ENCODE data around the gene SCN4B. TPM values are rescaled to one million over a fixed set of nuclear protein-coding genes. Genes with fewer than 3 reads are reported as not detected.

Gene SCN4B
- total RNA-seq, 1 donor from 2014 or later: 3.6 TPM

DNA sequence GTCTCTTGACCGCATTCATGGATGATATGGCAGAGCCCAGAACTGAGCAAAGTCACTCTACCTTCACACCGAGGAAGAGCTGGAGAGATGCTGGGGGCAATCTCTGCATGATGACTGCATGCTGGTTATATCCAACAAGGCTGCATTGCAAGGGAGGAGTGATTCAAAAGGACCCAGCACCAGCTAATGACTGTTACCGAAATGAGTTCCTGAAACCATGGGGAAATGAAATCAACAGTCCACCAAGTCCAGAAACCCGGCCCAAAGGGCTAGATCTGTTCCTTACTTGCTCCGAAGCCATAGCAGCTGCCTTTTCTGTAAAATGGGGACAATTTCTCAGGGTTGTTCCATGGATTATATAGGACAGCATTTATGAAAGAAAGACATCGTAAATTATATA lies 64.7 kb downstream of the SCN4B start:
- peaks cover 9% of the 10 kb centered on the region for H3K4me1 ChIP-seq
- no peak overlapping the region for H3K27ac Mint-ChIP-seq
- H4K20me1 ChIP-seq (ENCODE audit: low read depth): no peaks in the 10 kb centered on the region
- no peak for DNase-seq (ENCODE audit: low spot score)
- H3K9ac ChIP-seq: no peak overlapping the region
- no peaks in the 10 kb centered on the region for H3K27me3 ChIP-seq
- no peak overlapping the region for H2AFZ ChIP-seq (replicated peaks)
- no peak overlapping the region for H3K4me2 ChIP-seq
- peaks cover 16% of the 10 kb centered on the region for H3K4me1 Mint-ChIP-seq
- no peak overlapping the region for H3K4me3 Mint-ChIP-seq
- peaks cover 14% of the 10 kb centered on the region for H3K9me3 Mint-ChIP-seq
- H3K4me3 ChIP-seq: no peak overlapping the region
- H3K36me3 ChIP-seq: no peaks in the 10 kb centered on the region
- H3K27me3 Mint-ChIP-seq (ENCODE audit: insufficient read depth, low read depth): peaks cover 13% of the 10 kb centered on the region
- H3K9me3 ChIP-seq (ENCODE audit: low read depth): no peaks in the 10 kb centered on the region
- no peaks in the 10 kb centered on the region for H3K79me2 ChIP-seq (ENCODE audit: low read depth)
- H3K27ac ChIP-seq: no peak overlapping the region
- no peaks in the 10 kb centered on the region for H3K36me3 Mint-ChIP-seq
- TF ChIP-seq EZH2 (IDR thresholded peaks at IDR 0.05): no peak
- no peaks in the 10 kb centered on the region for H3F3A ChIP-seq (ENCODE audit: low read depth)

DNA sequence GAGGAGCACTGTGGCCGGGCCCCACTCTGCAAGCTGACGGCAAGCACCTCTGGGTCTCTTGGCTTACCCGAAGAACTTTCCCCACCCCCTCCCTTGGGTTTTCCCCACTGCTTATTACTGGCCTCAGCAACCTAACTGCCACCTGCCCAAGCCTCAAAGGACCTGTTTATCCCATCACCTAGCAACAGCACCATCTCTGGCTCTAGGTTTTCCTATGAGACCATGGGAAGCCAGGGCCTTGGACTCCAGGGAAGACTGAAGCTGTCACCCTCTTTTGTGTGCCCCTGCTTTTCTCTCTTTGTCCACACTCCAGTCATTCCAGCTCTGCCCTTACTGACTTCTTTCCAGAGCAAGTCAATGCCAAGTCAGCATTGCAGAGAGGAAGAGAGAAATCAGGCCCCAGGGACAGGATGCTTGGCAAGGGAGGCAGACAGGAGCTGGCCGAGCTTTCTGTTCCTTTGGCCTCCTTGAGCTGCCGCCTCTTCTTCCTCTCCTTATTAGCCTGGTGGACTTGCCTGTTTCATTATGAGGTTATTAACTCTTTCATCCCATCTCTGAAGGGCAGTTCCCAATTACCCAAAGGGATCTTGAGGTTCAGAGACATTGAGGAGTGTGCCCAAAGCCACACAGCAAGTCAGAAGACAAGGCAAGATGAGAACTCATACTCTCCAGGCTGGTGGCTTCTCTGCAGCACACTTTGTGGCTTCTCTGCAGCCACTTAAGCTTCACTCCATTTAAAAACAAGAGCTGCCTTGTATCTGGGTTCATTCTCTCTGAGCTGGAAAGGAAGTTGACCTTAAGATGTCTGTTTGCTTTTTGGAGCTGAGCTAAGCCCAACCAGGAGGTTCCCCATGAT lies 65.5 kb downstream of the SCN4B start, which contains the start of gene SMIM35:
SMIM35 (minus strand) TSS at position 51 of the 856 bp plus-strand sequence. CDS start 206 bp downstream, outside the sequence.
- Mint-ChIP-seq H3K27ac (peak within 1 kb of the TSS; percentile 12), H3K4me3 (no peak within 1 kb of the TSS), H3K27me3 (ENCODE audit: insufficient read depth, low read depth) (peaks cover 15% of the 10 kb centered on the region), H3K36me3 (no peaks in the 10 kb centered on the region), H3K9me3 (peaks cover 14% of the 10 kb centered on the region), H3K4me1 (peaks cover 16% of the 10 kb centered on the region)
- H3K4me1 ChIP-seq: peaks cover 13% of the 10 kb centered on the region
- no peak within 1 kb of the TSS for H2AFZ ChIP-seq (replicated peaks)
- H4K20me1 ChIP-seq (ENCODE audit: low read depth): no peaks in the 10 kb centered on the region
- no peaks in the 10 kb centered on the region for H3K36me3 ChIP-seq
- H3K4me3 ChIP-seq: no peak within 1 kb of the TSS
- H3K9ac ChIP-seq: no peak within 1 kb of the TSS
- H3K4me2 ChIP-seq: peak within 1 kb of the TSS; percentile 19
- no peaks in the 10 kb centered on the region for H3K9me3 ChIP-seq (ENCODE audit: low read depth)
- DNase-seq (ENCODE audit: low spot score): no peak
- no peaks in the 10 kb centered on the region for H3K27me3 ChIP-seq
- no peaks in the 10 kb centered on the region for H3K79me2 ChIP-seq (ENCODE audit: low read depth)
- H3K27ac ChIP-seq: no peak within 1 kb of the TSS
- TF ChIP-seq EZH2 (IDR thresholded peaks at IDR 0.05) (no peak), EZH2phosphoT487 (IDR thresholded peaks at IDR 0.05) (no peak)
- TF ChIP-seq, protein P1, sequence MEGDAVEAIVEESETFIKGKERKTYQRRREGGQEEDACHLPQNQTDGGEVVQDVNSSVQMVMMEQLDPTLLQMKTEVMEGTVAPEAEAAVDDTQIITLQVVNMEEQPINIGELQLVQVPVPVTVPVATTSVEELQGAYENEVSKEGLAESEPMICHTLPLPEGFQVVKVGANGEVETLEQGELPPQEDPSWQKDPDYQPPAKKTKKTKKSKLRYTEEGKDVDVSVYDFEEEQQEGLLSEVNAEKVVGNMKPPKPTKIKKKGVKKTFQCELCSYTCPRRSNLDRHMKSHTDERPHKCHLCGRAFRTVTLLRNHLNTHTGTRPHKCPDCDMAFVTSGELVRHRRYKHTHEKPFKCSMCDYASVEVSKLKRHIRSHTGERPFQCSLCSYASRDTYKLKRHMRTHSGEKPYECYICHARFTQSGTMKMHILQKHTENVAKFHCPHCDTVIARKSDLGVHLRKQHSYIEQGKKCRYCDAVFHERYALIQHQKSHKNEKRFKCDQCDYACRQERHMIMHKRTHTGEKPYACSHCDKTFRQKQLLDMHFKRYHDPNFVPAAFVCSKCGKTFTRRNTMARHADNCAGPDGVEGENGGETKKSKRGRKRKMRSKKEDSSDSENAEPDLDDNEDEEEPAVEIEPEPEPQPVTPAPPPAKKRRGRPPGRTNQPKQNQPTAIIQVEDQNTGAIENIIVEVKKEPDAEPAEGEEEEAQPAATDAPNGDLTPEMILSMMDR (IDR thresholded peaks at IDR 0.05): no peak
- no peaks in the 10 kb centered on the region for H3F3A ChIP-seq (ENCODE audit: low read depth)

DNA sequence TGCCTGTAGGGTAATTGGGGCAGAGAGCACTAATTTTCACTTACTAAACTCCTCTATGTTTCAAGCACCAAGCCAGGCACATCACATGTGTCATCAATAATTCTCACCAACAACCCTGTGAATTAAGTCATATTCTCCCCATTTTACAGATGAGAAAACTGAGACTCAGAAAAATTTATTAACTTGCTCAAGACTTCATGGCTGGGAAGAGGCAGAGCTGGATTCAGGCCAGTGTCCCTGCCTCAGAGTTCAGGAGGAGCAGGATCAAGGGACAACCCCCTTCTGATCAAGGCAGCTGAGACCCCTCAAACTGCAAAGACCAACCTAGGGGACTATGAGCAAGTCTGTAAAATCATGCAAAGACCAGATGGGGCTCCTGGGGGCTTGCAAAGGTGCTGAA lies 68.0 kb downstream of the SCN4B start:
- Histone ChIP-seq H3K27me3 (no peaks in the 10 kb centered on the region), H3K4me2 (no peak overlapping the region), H3K36me3 (no peaks in the 10 kb centered on the region), H3F3A (ENCODE audit: low read depth) (no peaks in the 10 kb centered on the region), H2AFZ (replicated peaks) (no peak overlapping the region), H3K9ac (no peak overlapping the region), H3K27ac (no peak overlapping the region), H3K9me3 (ENCODE audit: low read depth) (no peaks in the 10 kb centered on the region), H3K79me2 (ENCODE audit: low read depth) (no peaks in the 10 kb centered on the region), H3K4me3 (no peak overlapping the region), H3K4me1 (peaks cover 13% of the 10 kb centered on the region), H4K20me1 (ENCODE audit: low read depth) (no peaks in the 10 kb centered on the region)
- H3K4me3 Mint-ChIP-seq: no peak overlapping the region
- H3K9me3 Mint-ChIP-seq: peaks cover 11% of the 10 kb centered on the region
- peaks cover 15% of the 10 kb centered on the region for H3K27me3 Mint-ChIP-seq (ENCODE audit: insufficient read depth, low read depth)
- H3K36me3 Mint-ChIP-seq: no peaks in the 10 kb centered on the region
- no peak for DNase-seq (ENCODE audit: low spot score)
- no peak for TF ChIP-seq EZH2 (IDR thresholded peaks at IDR 0.05)
- no peak for TF ChIP-seq EZH2phosphoT487 (IDR thresholded peaks at IDR 0.05)
- TF ChIP-seq, protein P1 (IDR thresholded peaks at IDR 0.05): no peak
- no peak overlapping the region for H3K27ac Mint-ChIP-seq
- peaks cover 26% of the 10 kb centered on the region for H3K4me1 Mint-ChIP-seq

DNA sequence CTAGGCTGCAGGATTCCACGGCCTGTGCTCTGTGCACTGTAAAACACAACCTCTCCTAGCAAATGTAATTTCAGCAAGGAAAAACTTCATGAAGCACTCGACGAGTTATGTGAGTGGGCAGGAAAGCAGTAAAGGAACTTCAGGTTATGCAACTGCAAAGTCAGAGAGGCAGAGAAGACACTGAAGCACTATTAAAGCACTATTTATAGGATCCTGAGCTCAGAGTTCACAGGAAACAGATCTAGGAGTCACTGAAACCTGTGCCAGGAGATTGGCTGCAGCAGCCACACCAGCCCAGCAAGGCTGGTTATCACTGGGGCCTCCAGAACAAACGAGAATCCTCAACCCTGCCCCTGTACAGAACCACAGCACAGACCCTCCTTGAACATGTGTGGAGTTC lies 68.4 kb downstream of the SCN4B start:
- H3K79me2 ChIP-seq (ENCODE audit: low read depth): no peaks in the 10 kb centered on the region
- peaks cover 11% of the 10 kb centered on the region for H3K9me3 Mint-ChIP-seq
- peaks cover 15% of the 10 kb centered on the region for H3K27me3 Mint-ChIP-seq (ENCODE audit: insufficient read depth, low read depth)
- H3K9me3 ChIP-seq (ENCODE audit: low read depth): no peaks in the 10 kb centered on the region
- H4K20me1 ChIP-seq (ENCODE audit: low read depth): no peaks in the 10 kb centered on the region
- DNase-seq (ENCODE audit: low spot score): no peak
- H3K4me3 ChIP-seq: no peak overlapping the region
- no peak overlapping the region for H3K27ac Mint-ChIP-seq
- H3K27me3 ChIP-seq: no peaks in the 10 kb centered on the region
- H3K4me1 ChIP-seq: peaks cover 13% of the 10 kb centered on the region
- no peaks in the 10 kb centered on the region for H3K36me3 ChIP-seq
- TF ChIP-seq EZH2 (IDR thresholded peaks at IDR 0.05): no peak
- TF ChIP-seq, protein P1 (IDR thresholded peaks at IDR 0.05): no peak
- TF ChIP-seq EZH2phosphoT487 (IDR thresholded peaks at IDR 0.05): no peak
- H3K4me2 ChIP-seq: no peak overlapping the region
- H3F3A ChIP-seq (ENCODE audit: low read depth): no peaks in the 10 kb centered on the region
- H3K27ac ChIP-seq: no peak overlapping the region
- no peaks in the 10 kb centered on the region for H3K36me3 Mint-ChIP-seq
- no peak overlapping the region for H3K9ac ChIP-seq
- peaks cover 26% of the 10 kb centered on the region for H3K4me1 Mint-ChIP-seq
- no peak overlapping the region for H3K4me3 Mint-ChIP-seq
- no peak overlapping the region for H2AFZ ChIP-seq (replicated peaks)

All from neural progenitor cell (in vitro differentiated cells).